Esophagus mucosa (tissue), 1 donor: Measurements from ENCODE around the gene MAP2K5. TPM values are rescaled to one million over a fixed set of nuclear protein-coding genes. Genes with fewer than 3 reads are reported as not detected.

ENCODE experiments used
- ATAC-seq: fragments of 200-7000 bp; cut with Tn5 transposase; one replicate; pipeline ENCODE4 v1.9.1; 2020
- total RNA-seq: library from RNA; stranded (reverse); gene quantifications from one replicate; pipeline ENCODE4 v1.2.4, GENCODE V29; 2023
- donor health status: DM: yes; HTN: yes; CAD: no.

The MAP2K5 gene
- total RNA-seq, 1 donor from 2014 or later, result 14.2 TPM

DNA sequence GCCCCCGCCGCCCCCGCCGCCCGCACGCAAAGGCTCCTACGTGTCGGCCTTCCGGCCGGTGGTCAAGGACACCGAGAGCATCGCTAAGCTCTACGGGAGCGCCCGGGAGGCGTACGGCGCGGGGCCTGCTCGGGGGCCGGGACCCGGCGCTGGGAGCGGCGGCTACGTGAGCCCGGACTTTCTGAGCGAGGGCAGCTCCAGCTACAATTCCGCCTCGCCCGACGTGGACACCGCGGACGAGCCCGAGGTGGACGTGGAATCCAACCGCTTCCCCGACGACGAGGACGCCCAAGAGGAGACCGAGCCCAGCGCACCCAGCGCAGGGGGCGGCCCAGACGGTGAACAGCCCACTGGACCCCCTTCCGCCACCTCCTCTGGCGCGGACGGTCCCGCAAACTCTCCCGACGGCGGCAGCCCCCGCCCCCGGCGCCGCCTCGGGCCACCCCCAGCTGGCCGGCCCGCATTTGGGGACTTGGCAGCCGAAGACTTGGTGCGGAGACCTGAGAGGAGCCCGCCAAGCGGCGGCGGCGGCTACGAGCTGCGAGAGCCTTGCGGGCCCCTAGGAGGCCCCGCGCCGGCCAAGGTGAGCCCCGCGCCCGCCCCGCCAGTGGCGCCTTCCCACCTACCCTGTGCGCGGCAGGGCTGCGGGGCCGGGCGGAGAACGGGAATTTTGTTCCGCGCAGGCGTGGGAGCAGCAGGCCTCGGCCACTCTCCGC, 285.2 kb downstream of the MAP2K5 start:
- no peak for ATAC-seq

GRCh38 chr15:67828278-67828968, 285.9 kb downstream of the MAP2K5 start:
- no peak for ATAC-seq

DNA sequence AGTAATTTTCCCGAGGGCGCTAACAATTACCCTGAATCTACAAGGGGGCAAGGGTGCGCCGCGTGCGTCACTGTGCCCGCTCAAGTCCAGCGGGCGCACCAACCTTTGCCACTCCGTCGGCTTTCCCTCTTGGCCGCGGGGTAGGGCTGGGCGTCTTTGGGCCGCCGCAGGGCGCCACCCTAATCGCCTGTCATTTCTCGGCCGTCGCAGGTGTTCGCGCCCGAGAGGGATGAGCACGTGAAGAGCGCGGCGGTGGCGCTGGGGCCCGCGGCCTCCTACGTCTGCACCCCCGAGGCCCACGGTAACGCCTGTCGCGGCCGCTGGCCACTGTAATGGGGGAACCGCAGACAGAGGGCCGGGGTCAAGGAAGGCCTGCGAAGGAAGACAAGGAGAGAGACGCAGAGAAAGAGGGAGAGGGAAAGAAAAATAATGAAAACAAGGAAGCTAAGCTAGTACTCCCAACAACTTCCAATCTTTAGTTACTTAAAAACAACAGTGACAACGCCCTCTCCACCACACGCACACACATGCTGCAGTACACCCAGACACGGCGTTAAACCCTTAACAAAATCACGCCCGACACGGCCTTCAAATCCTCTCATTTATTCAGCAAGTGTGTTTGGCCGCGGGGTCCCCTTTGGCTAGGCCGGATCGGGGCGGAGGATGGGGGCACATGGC, 286.6 kb downstream of the MAP2K5 start:
- ATAC-seq, result no peak

DNA sequence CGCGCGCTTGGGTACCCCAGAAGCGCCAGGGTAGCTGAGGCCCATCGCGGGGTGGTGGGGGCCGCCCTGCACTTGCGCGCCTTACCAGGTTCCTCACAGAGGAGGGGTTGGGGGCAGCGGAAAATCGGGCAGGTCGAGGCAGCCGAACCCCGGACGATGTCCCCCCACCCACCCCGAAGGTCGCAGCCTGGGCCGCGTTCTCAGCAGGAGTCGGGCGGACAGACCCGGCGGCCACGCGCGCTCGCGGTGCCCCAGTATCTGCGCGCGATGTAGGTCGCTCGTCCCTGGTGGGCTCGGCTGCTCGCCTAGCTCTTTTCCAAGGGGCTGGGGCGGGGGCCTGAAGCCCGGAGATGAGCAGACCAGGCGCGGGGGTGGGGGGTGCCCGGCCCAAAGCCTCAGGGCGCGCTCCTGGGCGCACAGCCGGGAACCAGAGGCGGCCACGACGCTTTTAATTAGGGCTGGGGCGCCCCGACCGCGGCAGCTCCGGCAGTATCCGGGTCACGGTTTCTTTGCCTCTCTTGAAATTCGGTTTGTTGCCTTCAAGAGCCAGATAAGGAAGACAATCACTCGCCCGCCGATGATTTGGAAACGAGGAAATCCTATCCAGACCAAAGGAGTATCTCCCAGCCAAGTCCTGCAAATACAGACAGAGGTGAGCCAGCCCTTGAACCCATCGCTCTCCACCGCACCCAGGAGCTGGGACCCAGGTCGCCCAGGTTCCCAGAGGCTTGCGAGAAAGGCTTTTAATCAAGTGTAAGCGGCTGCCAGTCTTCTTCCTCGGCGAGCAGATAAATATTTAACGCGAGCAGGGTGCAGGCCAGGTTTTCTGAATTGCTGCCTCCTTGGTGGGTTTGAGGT, 287.4 kb downstream of the MAP2K5 start:
- ATAC-seq, result no peak

- no peak for ATAC-seq
Measured at GRCh38 chr15:67831363-67831762, 288.9 kb downstream of the MAP2K5 start.

- no peak for ATAC-seq
Measured at GRCh38 chr15:67832031-67832551, 289.6 kb downstream of the MAP2K5 start.

- no peak for ATAC-seq
Measured at GRCh38 chr15:67832897-67833709, 290.6 kb downstream of the MAP2K5 start.

DNA sequence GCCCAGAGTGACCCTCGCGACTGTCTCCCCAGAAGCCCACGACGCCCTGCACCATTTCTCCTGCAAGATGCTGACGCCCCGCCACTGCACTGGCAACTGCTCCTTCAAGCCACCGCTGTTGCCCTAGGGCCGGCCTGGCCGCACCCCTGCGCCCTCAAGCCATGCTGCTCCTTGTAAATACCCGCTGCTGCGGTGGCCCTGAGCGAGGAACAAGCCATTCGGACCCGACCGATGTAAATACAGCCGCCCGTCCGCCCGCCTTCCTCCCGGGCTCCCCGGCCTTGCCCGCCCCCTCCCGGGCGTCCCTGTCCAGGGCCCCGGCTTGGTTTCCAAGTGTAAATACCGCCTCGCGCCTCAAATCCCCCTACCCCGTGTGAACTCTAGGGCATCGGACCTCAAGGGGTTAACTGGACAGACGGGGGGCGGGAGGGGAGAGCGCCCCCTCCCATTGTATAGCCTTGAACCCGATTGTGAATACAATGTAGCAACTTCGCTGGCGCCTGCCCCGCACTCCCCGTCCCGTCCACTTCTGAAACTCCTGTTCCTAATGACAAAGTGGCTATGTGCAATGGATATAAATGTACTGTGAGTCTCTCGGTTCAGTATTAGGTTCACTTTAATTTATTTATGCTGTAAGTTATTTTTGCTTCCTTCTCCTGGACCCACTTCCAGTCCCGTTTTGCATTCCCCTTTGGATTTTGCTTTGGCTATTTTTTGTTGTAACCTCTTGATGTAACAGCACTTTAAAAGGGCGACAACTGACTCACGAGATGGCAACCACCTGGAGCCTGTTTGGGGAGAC, 291.4 kb downstream of the MAP2K5 start:
- peak; percentile 29 for ATAC-seq

- no peak for ATAC-seq
Measured at GRCh38 chr15:67834581-67835296, 292.2 kb downstream of the MAP2K5 start.

DNA sequence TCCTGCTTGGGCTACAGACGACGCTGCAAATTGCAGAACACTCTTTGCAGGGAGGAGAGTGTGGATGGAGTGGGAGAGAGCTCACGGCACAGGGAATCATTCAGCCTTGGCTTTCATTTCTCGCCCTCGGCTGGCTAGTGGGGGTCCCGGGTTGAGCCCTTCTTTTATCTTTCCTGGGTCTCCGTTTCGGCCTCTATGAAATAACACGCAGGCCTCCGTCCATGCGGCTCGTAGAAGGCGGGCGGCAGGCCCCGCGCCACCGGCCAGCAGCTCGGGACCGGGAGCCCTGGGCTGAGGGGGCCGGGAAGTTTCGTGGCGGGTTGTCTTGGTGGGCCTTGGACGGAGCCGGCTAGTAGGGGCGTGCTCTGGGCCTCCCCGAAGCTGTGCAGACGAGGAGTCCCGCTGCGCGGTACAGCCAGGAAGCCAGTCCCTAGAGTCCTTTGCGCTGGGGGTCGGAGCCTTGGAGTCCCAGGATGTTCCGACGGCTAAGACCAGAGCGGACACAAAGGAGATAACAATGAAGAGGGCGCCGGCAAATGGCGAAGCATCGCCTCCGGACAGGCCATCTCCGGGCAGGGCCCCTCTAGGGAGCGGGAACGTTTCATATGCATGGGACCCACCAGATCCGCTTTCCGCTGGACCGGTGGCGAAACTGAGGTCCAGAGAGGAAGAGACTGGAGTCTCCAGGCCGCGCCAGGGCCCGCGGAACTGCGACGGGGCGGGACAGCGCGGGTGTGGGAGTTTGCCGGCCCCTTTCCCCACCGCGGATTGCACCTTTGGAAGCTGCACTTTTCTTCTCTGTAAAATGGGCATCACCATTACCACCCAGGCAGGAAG, 293.0 kb downstream of the MAP2K5 start:
- ATAC-seq, result no peak

DNA sequence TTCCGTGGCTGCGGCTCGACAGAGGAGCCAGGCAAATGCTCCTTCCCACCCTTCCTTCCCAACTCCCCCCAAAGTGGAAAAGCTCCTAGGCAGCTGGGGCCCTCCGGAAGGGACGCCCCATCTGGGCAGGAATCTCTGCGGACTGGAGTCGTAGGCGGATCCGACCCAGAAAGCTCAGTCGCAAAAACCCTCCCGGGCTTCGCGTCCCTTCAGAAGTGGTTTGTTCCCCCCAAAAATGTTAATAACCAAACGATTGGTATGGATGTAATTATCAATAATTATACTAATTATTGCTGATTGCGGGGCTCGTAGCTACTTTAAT, 293.6 kb downstream of the MAP2K5 start:
- no peak for ATAC-seq

GRCh38 chr15:67836477-67836876, 294.0 kb downstream of the MAP2K5 start:
- no peak for ATAC-seq

GRCh38 chr15:67836955-67837354, 294.5 kb downstream of the MAP2K5 start:
- no peak for ATAC-seq

DNA sequence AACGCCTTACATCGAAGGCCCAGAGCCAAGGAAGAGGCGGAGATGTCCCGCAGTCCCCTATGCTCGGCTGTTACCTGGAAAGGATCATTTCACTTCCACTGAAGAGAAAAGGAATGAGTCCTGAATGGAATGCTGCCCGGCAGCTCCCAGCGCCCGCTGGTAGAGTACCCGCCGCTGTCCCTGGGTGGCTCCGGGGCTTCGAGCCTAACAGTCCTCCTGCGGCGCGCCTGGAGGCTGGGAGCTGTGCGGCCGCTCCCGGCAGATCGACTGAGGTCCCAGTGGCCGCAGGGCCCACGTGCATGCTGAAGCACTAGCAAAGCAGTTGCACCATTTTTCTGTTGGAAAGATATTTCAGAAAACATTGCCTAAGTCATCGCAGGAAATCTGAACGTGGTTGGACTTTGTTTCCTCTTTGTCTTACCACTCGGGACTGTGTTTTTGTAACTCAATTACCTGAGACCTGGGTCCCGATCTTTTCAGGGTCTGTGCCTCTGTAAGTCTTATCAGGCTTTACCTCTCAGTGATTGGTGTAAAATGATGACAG, 296.4 kb downstream of the MAP2K5 start:
- ATAC-seq, result peak; percentile 10

- peak; percentile 14 for ATAC-seq
Measured at GRCh38 chr15:67839499-67839928, 297.0 kb downstream of the MAP2K5 start.

GRCh38 chr15:67839929-67840748, 297.6 kb downstream of the MAP2K5 start, which contains the start of gene RNU6-1:
Gene RNU6-1, minus strand, starts transcription at chr15:67840045.
- peak; percentile 91 for ATAC-seq

DNA sequence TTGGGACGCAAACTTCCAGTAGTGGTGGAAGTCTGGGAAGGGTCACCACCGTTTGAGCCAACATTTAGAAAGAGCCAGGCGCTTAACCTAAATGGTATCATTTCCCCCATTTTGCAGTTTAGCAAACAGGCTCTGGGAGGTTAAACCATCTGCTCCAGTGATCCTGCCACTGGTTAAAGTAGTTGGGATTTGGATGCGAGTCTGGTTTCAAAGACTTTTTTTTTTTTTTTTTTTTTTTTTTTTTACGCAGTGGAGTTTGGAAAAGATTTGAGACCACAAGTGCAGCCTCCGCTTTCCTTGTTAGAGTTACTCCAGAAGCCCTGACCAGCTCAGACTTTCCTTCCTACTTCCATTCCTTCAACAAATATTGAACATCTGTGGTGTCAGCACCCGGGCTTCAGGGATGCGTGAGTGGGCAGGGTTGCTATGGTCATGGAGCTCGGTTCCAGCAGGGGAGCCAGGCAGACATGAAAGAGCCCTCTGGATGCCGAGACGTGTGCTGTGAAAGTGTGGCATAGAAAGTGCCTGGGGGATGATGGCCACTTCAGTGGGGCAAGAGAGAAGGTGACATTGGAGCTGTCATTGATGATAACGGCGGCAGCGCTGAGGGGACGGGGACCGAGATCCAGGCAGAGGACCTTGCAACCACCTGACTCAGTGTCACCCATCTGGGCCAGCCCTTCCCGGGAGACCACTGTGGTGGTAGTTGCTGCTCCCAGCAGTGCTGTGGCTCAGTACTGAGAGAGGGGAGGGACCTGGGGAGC, 298.4 kb downstream of the MAP2K5 start:
- no peak for ATAC-seq
